Activated T-cell treated with anti-CD3 and anti-CD28 coated beads, Interleukin-2, amount 50 U/mL, for 1 hour (primary cell): ENCODE data around the gene CPNE5.

Source experiments
- DNase-seq: peaks from one replicate; pipeline ENCODE4 v3.0.0-alpha.2; 2020

The CPNE5 gene

GRCh38 chr6:36833182-36833789, 6.0 kb downstream of the CPNE5 start:
- no peak for DNase-seq

- DNase-seq: no peak
Observed at GRCh38 chr6:36832313-36832712, 6.9 kb downstream of the CPNE5 start.

GRCh38 chr6:36830577-36830976, 8.7 kb downstream of the CPNE5 start:
- DNase-seq: no peak

GRCh38 chr6:36829919-36830544, 9.2 kb downstream of the CPNE5 start:
- no peak for DNase-seq

GRCh38 chr6:36827261-36828079, 11.8 kb downstream of the CPNE5 start:
- DNase-seq: no peak

- DNase-seq: no peak
Observed at GRCh38 chr6:36826520-36827227, 12.6 kb downstream of the CPNE5 start.

GRCh38 chr6:36825994-36826393, 13.2 kb downstream of the CPNE5 start:
- DNase-seq: no peak

- no peak for DNase-seq
Observed at GRCh38 chr6:36825452-36825851, 13.8 kb downstream of the CPNE5 start.

- DNase-seq: no peak
Observed at GRCh38 chr6:36824253-36824652, 15.0 kb downstream of the CPNE5 start.

- DNase-seq: no peak
Observed at GRCh38 chr6:36823421-36824096, 15.7 kb downstream of the CPNE5 start.

- no peak for DNase-seq
Observed at GRCh38 chr6:36822506-36823269, 16.6 kb downstream of the CPNE5 start.

- DNase-seq: no peak
Observed at GRCh38 chr6:36821581-36822335, 17.5 kb downstream of the CPNE5 start.

- DNase-seq: no peak
Observed at GRCh38 chr6:36820700-36821580, 18.3 kb downstream of the CPNE5 start.

GRCh38 chr6:36818756-36819155, 20.5 kb downstream of the CPNE5 start:
- DNase-seq: no peak

- DNase-seq: no peak
Observed at GRCh38 chr6:36817847-36818246, 21.4 kb downstream of the CPNE5 start.

GRCh38 chr6:36817176-36817817, 21.9 kb downstream of the CPNE5 start:
- DNase-seq: no peak

GRCh38 chr6:36815962-36816735, 23.1 kb downstream of the CPNE5 start:
- no peak for DNase-seq

- DNase-seq: no peak
Observed at GRCh38 chr6:36814249-36814648, 25.0 kb downstream of the CPNE5 start.

- DNase-seq: no peak
Observed at GRCh38 chr6:36813526-36813925, 25.7 kb downstream of the CPNE5 start.
